Activated naive CD4-positive, alpha-beta T cell treated with Interleukin-2 at 50 U/mL for 16 hours (primary cell): Measurements from ENCODE around the gene ZNHIT2.
"Not testable (repeated sequence)": the region's sequence is repeated elsewhere in the genome, so short reads cannot be mapped to it uniquely, and the experiment has no call there.

Experiments used
- DNase-seq: peaks from one replicate; pipeline ENCODE4 v3.0.0-alpha.2; 2020

Gene ZNHIT2

GRCh38 chr11:65117206-65118096 lies at the start of gene ZNHIT2:
Gene ZNHIT2 (minus strand): TSS chr11:65117701. CDS start chr11:65117653, 48 bp downstream.
- peak; percentile 100 for DNase-seq

GRCh38 chr11:65166893-65167292 lies 49.4 kb upstream of the ZNHIT2 start:
- no peak for DNase-seq

- no peak for DNase-seq
Observed at GRCh38 chr11:65165410-65166317, 48.2 kb upstream of the ZNHIT2 start.

- DNase-seq: no peak
Observed at GRCh38 chr11:65163684-65164083, 46.2 kb upstream of the ZNHIT2 start.

- DNase-seq: no peak
Observed at GRCh38 chr11:65160643-65161042, 43.1 kb upstream of the ZNHIT2 start.

- no peak for DNase-seq
Observed at GRCh38 chr11:65159012-65159411, 41.5 kb upstream of the ZNHIT2 start.

GRCh38 chr11:65157336-65157735 lies 39.8 kb upstream of the ZNHIT2 start:
- DNase-seq: no peak

- DNase-seq: no peak
Observed at GRCh38 chr11:65156926-65157325, 39.4 kb upstream of the ZNHIT2 start.

- no peak for DNase-seq
Observed at GRCh38 chr11:65156256-65156655, 38.8 kb upstream of the ZNHIT2 start.

- DNase-seq: no peak
Observed at GRCh38 chr11:65152122-65152521, 34.6 kb upstream of the ZNHIT2 start.

GRCh38 chr11:65151331-65151899 lies 33.9 kb upstream of the ZNHIT2 start:
- no peak for DNase-seq

GRCh38 chr11:65150509-65151299 lies 33.2 kb upstream of the ZNHIT2 start:
- no peak for DNase-seq

- not testable (repeated sequence) for DNase-seq
Observed at GRCh38 chr11:65150131-65150508, 32.6 kb upstream of the ZNHIT2 start.

GRCh38 chr11:65148657-65149056 lies 31.2 kb upstream of the ZNHIT2 start:
- no peak for DNase-seq

GRCh38 chr11:65147352-65148075 lies 30.0 kb upstream of the ZNHIT2 start:
- no peak for DNase-seq

- no peak for DNase-seq
Observed at GRCh38 chr11:65141896-65142494, 24.5 kb upstream of the ZNHIT2 start.

- DNase-seq: no peak
Observed at GRCh38 chr11:65136515-65137096, 19.1 kb upstream of the ZNHIT2 start.

GRCh38 chr11:65135633-65136145 lies 18.2 kb upstream of the ZNHIT2 start:
- DNase-seq: no peak

- DNase-seq: peak; percentile 84
Observed at GRCh38 chr11:65134952-65135632, 17.6 kb upstream of the ZNHIT2 start.
